GM21528 (cell line): ENCODE measurements around the gene FAM118A.
"Not testable (repeated sequence)": the region's sequence is repeated elsewhere in the genome, so short reads cannot be mapped to it uniquely, and the experiment has no call there.

Source experiments
- ATAC-seq: cut with Tn5 transposase; IDR thresholded peaks from one replicate; pipeline ENCODE4 v1.9.1; 2021; ENCODE audit warnings: mild to moderate bottlenecking, moderate library complexity; ENCODE audit not compliant: unreplicated experiment, low FRiP score

Gene FAM118A

GRCh38 chr22:45358127-45358526, 48.4 kb downstream of the FAM118A start:
- no peak for ATAC-seq

DNA sequence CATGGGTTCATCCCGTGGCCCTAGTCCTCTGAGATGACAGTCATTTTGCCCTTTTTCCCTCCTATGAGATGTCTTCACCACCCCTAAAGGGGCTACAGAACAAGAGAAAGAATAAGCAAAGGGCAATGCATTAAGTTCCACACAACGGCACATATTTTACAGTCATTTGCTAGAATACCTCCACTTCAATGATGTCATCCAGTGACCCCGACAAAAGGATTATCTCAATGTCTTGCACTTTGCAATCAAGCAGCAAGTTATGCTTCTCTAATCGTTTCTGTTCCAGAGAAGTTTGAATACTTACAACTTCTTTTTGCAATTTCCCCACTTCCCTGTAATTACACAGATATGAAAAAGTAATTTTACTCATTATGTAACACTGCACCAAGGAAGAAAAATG, 49.9 kb downstream of the FAM118A start:
- no peak for ATAC-seq

- no peak for ATAC-seq
Measured at GRCh38 chr22:45366713-45367112, 57.0 kb downstream of the FAM118A start.

GRCh38 chr22:45373592-45373991, 63.9 kb downstream of the FAM118A start:
- not testable (repeated sequence) for ATAC-seq

DNA sequence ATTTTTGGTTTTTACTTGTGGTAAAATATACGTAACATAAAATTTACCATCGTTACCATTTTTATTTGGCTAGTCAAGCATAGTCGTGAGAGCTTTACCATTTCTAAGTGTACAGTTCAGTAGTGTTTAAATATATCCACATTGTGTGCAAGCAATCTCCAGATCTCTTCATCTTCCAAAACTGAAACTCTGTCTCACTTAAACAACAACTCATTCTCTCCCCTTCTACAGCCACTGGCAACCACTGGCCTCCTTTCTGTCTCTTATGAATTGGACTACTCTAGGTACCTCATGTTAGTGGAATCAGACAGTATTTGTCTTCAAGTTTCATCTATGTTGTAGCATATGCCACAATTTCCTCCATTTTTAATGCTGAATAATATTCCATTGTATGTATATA, 66.3 kb downstream of the FAM118A start:
- no peak for ATAC-seq

- no peak for ATAC-seq
Measured at GRCh38 chr22:45376703-45377102, 67.0 kb downstream of the FAM118A start.

DNA sequence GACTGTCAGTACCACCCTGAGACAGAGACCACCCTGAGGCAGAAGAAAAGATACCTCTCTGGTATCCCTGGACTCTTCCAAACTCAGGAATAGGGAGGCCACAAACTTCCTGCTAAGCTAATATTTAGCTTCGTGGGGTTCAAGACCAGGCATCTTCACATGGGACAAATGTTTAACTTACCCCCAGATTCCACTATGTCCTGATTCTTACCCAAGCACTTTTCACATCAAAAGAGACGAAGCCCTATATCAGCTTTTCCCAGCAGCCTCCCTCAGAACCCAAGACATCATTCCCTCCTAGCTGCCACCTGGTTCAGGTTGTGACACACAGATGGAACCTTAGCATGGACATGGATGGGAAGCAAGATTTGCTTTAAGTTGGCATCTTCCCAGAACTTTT, 71.6 kb downstream of the FAM118A start:
- no peak for ATAC-seq

DNA sequence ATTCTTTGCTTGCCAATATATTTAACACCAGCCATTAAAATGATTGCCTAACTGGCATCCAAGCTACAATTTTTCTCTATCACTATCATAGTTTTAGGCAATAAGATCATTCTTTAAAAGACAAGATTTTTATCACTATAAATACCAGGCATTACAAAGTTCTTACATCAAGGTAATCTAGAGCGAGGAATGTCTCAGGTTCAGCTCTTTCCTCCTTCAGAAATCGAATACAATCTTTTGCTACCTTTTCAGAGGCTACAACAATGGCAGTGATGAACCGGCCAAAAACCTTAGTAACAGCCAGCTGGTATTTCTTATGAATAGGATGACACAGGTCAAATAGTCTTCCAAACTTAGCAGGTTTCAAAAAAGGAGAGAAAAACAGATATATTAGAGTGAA, 79.8 kb downstream of the FAM118A start:
- no peak for ATAC-seq
